Natural killer cell treated with Interleukin-12 subunit alpha and Interleukin-12 subunit beta and Interleukin-15 and Interleukin-18, amount 100 ng/mL, for 72 hours (primary cell): ENCODE measurements around the gene UVRAG. TPM values are rescaled to one million over a fixed set of nuclear protein-coding genes. Genes with fewer than 3 reads are reported as not detected.

Experiments used
- ATAC-seq, 2 donors: fragments of 150-1000 bp; cut with Tn5 transposase in 1 of 2; sonication (Bioruptor Pico), chemical (Tn5 transposase) in 1 of 2; 2 replicates each; pipeline ENCODE4 v1.10.0; 2021
- DNase-seq: peaks from one replicate; pipeline ENCODE4 v3.0.0; 2022; ENCODE audit warnings: low spot score
- H3K27ac Mint-ChIP-seq, 2 donors: 1 replicate in 1 of 2; 2 replicates in 1 of 2; pipeline ENCODE4 v1.8.0; 2022; ENCODE audit warnings: mixed read lengths in 2 of 2, mild to moderate bottlenecking in 1 of 2, moderate library complexity in 1 of 2
- H3K27me3 Mint-ChIP-seq, 2 donors: 1 replicate in 1 of 2; 2 replicates in 1 of 2; pipeline ENCODE4 v1.8.0; 2022; ENCODE audit warnings: mixed read lengths in 2 of 2
- H3K36me3 Mint-ChIP-seq: one replicate; pipeline ENCODE4 v1.8.0; 2022; ENCODE audit warnings: mixed read lengths
- H3K4me1 Mint-ChIP-seq, 2 donors: 1 replicate in 1 of 2; 2 replicates in 1 of 2; pipeline ENCODE4 v1.8.0; 2022; ENCODE audit warnings: low read depth in 2 of 2, mixed read lengths in 2 of 2, mild to moderate bottlenecking in 1 of 2
- H3K4me3 Mint-ChIP-seq: one replicate; pipeline ENCODE4 v1.8.0; 2022; ENCODE audit warnings: mixed read lengths
- H3K9me3 Mint-ChIP-seq: 2 replicates; pipeline ENCODE4 v1.8.0; 2022; ENCODE audit warnings: mixed read lengths
- total RNA-seq, 2 donors: library from RNA; stranded (reverse); gene quantifications; one replicate each; pipeline ENCODE4 v1.2.3, GENCODE V29; 2022

Gene UVRAG
- total RNA-seq, 2 donors from 2014 or later, result 16.6 to 29.9 TPM

DNA sequence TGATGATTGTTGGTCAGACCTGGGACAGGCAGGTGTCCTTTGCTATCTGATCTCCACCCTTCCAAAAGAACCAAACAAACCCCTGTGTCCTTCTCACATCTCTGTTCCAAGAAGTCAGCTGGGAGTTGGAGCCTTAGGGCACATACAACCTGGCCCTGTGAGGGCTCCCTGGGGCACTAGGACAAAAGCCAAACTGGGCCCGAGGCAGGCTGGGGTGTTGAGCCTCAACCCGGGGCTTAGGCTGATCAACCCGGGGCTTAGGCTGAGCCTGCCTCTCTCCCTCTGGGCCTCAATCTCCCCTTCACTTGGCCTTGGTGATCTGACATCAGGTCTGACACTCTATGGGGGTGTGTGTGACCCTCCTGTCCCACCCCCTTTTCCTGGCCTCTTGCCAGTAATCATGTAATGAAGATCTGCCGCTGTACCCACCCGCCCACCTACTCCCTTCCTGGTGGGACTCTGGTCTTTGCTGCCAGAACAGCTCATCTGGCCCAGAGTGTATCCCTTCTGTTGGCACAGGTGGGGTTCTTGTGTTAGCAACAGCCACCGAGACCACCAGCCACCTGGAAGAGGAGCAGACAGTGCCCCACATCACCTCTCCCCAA, 22.8 kb upstream of the UVRAG start:
- Mint-ChIP-seq H3K9me3 (no peaks in the 10 kb centered on the region), H3K27ac (no peak overlapping the region), H3K4me3 (no peak overlapping the region), H3K4me1 (no peaks in the 10 kb centered on the region), H3K36me3 (no peaks in the 10 kb centered on the region), H3K27me3 (no peaks in the 10 kb centered on the region)
- DNase-seq (no peak), ATAC-seq (no peak)

DNA sequence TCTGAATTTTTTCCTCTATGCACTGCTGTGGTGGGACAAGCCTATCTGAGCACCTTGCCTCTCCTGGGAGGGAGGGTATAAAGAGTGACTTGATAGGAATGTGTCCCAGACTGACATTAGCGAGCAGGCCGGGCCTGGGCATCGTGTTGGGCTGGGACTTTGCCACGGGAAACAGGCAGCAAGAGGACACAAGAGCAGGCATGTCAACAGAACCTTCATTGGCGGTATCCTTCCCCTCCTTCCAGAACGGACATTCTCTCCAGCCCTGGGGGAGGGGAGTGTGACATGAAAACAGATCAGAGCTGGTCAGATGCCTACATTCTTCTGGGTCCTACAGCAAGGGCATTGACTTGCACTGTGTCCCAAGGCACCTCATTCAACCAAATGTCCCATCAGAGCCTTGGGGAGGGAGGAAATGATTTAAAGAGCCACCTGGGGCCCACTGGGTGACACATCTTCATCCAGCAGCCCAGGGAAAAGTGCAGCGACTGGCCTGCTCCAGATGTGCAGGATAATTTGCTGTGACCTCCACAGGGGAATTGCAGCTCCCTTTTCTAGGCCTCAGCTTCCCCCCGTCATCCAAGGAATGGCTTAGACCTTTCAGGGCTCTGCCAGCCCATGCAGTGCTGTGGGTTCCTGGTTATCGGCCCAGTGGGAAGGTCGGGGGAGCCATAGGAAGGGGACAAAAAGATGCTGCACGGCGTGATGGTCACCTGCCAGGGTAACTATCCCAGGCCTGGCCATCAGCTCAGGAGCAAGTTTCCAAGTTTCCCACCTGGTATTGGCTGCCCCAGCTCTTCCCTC, 21.8 kb upstream of the UVRAG start:
- H3K27ac Mint-ChIP-seq, result no peak overlapping the region
- no peak for DNase-seq
- H3K27me3 Mint-ChIP-seq, result no peaks in the 10 kb centered on the region
- H3K4me3 Mint-ChIP-seq, result no peak overlapping the region
- no peaks in the 10 kb centered on the region for H3K4me1 Mint-ChIP-seq
- no peak for ATAC-seq
- no peaks in the 10 kb centered on the region for H3K36me3 Mint-ChIP-seq
- H3K9me3 Mint-ChIP-seq, result no peaks in the 10 kb centered on the region

DNA sequence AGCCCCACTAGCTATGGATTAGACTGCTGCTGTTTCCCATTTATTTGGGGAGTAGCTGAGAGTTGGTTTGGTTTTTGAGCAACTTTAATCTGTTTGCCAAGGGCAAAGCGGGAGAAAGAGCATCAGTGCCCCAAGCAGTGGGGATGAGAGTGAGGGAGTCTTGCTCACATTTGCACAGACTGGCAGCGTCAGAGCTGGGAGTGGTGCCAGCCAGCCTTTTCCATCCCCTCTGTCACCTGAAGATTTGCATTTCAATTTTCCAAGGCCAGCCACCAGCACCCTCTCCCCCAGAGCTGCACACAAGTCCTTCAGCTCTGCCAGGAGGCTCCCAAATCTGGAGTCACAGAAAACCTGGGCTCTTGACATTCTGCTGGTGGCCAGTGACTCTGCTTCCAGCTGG, 21.0 kb upstream of the UVRAG start:
- Mint-ChIP-seq H3K4me1 (no peaks in the 10 kb centered on the region), H3K27me3 (no peaks in the 10 kb centered on the region), H3K9me3 (no peaks in the 10 kb centered on the region), H3K4me3 (no peak overlapping the region), H3K36me3 (no peaks in the 10 kb centered on the region), H3K27ac (no peak overlapping the region)
- ATAC-seq (no peak), DNase-seq (no peak)

DNA sequence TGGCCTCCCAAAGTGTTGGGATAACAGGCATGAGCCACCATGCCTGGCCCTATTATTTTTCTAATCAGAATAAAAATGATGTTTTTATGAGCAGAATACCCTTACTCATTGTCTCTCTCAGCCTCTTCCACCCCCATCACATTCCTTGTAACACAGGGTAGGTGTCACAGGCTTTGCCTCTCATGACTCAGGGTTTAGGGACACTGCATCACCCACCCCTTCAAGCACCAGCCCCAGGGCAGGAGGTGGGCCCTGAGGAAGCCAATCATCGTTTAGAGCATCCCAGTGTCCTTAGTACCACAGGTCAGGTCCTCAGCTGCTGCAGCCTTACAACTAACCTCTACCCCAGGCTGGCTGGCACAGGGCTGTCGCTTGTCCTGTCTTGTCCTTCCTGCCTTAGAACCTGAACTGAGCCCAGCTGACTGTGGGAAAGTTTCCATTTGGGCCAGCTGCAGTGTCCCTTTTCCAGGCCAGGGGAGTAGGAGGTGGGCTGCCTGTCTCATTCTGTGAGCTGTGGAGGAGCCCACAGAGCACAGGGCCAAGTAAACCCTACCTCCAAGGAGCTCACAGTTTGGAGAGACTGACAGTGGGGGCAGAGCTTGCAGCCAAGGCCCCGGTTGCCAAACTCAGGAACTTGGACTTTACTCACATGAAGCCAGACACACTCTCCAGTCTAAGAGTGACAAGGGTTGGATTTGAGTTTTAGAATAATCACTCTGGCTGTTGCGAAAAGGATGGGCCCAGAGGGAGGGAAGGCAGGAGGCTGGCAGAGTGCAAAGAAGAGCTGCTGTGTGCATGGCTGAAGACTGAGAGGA, 19.5 kb upstream of the UVRAG start:
- Mint-ChIP-seq H3K4me3 (no peak overlapping the region), H3K4me1 (no peaks in the 10 kb centered on the region), H3K36me3 (no peaks in the 10 kb centered on the region), H3K27ac (peak overlapping the region in 1 of 2 donors; percentile 28), H3K9me3 (no peaks in the 10 kb centered on the region), H3K27me3 (no peaks in the 10 kb centered on the region)
- DNase-seq, result no peak
- ATAC-seq, result no peak

DNA sequence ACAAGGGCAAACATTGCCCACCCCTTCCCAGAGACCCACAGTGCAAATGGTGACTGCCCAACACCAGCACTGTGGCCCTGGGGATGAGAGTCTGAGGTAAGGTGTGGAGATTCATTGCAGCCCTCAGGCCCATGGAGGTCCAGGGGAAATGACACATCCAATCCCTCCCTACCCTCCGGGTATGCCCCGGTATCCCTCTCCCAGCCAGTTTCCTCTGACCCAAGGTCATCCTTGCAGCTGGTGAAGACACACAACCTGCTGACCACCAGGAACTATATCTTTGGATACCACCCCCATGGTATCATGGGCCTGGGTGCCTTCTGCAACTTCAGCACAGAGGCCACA, 18.9 kb upstream of the UVRAG start:
- H3K36me3 Mint-ChIP-seq, result no peaks in the 10 kb centered on the region
- H3K27ac Mint-ChIP-seq, result no peak overlapping the region
- no peaks in the 10 kb centered on the region for H3K4me1 Mint-ChIP-seq
- H3K4me3 Mint-ChIP-seq, result no peak overlapping the region
- no peak for ATAC-seq
- no peak for DNase-seq
- no peaks in the 10 kb centered on the region for H3K9me3 Mint-ChIP-seq
- H3K27me3 Mint-ChIP-seq, result no peaks in the 10 kb centered on the region

DNA sequence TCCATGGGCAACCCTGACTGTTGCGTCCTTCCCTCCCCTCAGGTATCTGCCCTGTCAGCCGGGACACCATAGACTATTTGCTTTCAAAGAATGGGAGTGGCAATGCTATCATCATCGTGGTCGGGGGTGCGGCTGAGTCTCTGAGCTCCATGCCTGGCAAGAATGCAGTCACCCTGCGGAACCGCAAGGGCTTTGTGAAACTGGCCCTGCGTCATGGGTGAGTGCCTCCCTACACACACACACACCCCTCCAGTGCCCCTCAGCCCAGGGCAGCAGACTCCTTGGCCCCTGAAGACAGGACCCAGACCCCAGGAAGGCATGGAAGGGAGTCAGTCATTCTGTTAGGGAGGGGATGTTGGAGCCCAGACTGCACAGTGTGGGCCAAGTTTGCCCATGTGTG, 17.9 kb upstream of the UVRAG start:
- no peak overlapping the region for H3K27ac Mint-ChIP-seq
- H3K27me3 Mint-ChIP-seq, result no peaks in the 10 kb centered on the region
- no peaks in the 10 kb centered on the region for H3K36me3 Mint-ChIP-seq
- ATAC-seq (no peak), DNase-seq (no peak)
- no peak overlapping the region for H3K4me3 Mint-ChIP-seq
- no peaks in the 10 kb centered on the region for H3K9me3 Mint-ChIP-seq
- H3K4me1 Mint-ChIP-seq, result peaks cover 0 to under 1% of the 10 kb centered on the region in 2 donors

DNA sequence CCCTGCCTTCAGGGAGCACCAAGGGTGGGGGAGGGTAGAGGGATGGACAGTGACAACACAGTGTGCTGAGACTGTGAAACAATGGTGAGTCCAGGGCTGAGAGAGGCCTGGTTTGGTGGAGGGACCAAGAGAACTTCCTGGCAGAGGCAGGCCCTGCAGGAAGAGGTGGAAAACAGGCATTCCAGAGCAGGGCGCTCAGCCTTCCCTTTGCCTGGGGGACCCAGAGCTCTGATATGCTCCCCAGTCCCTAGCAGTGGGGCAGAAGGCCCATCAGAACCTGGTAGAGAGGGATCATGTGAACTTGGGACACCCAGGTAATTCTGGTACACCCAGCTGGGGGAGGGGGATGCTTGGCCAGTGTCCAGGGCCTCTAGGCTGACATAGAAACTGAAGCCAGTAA, 17.2 kb upstream of the UVRAG start:
- Mint-ChIP-seq H3K9me3 (no peaks in the 10 kb centered on the region), H3K27me3 (no peaks in the 10 kb centered on the region), H3K36me3 (no peaks in the 10 kb centered on the region), H3K4me1 (peaks cover 0 to 5% of the 10 kb centered on the region in 2 donors), H3K27ac (no peak overlapping the region), H3K4me3 (no peak overlapping the region)
- ATAC-seq (no peak), DNase-seq (no peak)

DNA sequence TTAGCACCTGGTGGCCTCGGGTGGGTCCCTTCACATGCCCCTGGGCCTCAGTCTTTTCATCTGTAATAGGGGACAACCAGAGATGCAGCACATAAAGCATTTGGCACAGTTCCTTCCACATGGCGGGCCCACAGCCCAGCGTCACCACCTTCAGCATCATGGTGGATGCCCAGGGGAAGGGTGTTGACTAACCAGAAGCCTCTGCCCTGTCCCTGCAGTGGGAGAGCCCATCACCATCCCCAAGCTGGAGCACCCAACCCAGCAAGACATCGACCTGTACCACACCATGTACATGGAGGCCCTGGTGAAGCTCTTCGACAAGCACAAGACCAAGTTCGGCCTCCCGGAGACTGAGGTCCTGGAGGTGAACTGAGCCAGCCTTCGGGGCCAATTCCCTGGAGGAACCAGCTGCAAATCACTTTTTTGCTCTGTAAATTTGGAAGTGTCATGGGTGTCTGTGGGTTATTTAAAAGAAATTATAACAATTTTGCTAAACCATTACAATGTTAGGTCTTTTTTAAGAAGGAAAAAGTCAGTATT, 14.8 kb upstream of the UVRAG start:
- no peaks in the 10 kb centered on the region for H3K27me3 Mint-ChIP-seq
- no peak for DNase-seq
- H3K9me3 Mint-ChIP-seq, result no peaks in the 10 kb centered on the region
- no peaks in the 10 kb centered on the region for H3K36me3 Mint-ChIP-seq
- ATAC-seq, result no peak
- peaks cover 0 to 9% of the 10 kb centered on the region in 2 donors for H3K4me1 Mint-ChIP-seq
- no peak overlapping the region for H3K4me3 Mint-ChIP-seq
- no peak overlapping the region for H3K27ac Mint-ChIP-seq

DNA sequence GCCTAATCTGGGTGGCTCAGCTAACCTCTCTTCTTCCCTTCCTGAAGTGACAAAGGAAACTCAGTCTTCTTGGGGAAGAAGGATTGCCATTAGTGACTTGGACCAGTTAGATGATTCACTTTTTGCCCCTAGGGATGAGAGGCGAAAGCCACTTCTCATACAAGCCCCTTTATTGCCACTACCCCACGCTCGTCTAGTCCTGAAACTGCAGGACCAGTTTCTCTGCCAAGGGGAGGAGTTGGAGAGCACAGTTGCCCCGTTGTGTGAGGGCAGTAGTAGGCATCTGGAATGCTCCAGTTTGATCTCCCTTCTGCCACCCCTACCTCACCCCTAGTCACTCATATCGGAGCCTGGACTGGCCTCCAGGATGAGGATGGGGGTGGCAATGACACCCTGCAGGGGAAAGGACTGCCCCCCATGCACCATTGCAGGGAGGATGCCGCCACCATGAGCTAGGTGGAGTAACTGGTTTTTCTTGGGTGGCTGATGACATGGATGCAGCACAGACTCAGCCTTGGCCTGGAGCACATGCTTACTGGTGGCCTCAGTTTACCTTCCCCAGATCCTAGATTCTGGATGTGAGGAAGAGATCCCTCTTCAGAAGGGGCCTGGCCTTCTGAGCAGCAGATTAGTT, 14.2 kb upstream of the UVRAG start:
- DNase-seq, result no peak
- no peak for ATAC-seq
- Mint-ChIP-seq H3K27me3 (no peaks in the 10 kb centered on the region), H3K9me3 (no peaks in the 10 kb centered on the region), H3K4me3 (no peak overlapping the region), H3K36me3 (no peaks in the 10 kb centered on the region), H3K4me1 (peaks cover 0 to 9% of the 10 kb centered on the region in 2 donors), H3K27ac (no peak overlapping the region)

DNA sequence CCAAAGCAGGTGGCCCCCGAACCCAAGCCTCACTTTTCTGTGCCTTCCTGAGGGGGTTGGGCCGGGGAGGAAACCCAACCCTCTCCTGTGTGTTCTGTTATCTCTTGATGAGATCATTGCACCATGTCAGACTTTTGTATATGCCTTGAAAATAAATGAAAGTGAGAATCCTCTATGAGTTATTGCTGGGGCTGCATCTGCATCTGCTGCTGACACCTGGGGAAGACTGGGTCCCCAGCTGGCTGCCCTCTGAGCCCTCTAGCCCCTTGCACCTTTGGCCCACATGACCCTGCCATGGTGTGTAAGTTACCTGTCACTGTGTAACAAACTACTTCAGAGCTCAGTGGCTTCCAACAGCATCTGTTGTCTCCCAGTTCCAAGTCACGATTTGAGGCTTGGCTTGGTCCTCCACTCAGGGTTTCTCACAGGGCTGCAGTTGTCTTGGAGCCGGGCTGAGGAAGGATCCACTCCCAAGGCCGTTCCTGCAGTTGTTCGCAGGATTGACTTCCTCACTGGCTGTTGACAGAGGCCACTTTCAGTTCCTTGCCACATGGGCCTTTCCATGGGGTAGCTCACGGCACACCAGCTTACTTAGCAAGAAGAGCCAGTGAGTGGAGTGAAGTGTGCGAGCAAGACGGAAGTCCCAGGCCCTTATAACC, 13.5 kb upstream of the UVRAG start:
- no peak overlapping the region for H3K27ac Mint-ChIP-seq
- ATAC-seq, result no peak
- DNase-seq, result no peak
- no peaks in the 10 kb centered on the region for H3K9me3 Mint-ChIP-seq
- H3K4me3 Mint-ChIP-seq, result no peak overlapping the region
- H3K27me3 Mint-ChIP-seq, result no peaks in the 10 kb centered on the region
- peaks cover 0 to 9% of the 10 kb centered on the region in 2 donors for H3K4me1 Mint-ChIP-seq
- no peaks in the 10 kb centered on the region for H3K36me3 Mint-ChIP-seq

DNA sequence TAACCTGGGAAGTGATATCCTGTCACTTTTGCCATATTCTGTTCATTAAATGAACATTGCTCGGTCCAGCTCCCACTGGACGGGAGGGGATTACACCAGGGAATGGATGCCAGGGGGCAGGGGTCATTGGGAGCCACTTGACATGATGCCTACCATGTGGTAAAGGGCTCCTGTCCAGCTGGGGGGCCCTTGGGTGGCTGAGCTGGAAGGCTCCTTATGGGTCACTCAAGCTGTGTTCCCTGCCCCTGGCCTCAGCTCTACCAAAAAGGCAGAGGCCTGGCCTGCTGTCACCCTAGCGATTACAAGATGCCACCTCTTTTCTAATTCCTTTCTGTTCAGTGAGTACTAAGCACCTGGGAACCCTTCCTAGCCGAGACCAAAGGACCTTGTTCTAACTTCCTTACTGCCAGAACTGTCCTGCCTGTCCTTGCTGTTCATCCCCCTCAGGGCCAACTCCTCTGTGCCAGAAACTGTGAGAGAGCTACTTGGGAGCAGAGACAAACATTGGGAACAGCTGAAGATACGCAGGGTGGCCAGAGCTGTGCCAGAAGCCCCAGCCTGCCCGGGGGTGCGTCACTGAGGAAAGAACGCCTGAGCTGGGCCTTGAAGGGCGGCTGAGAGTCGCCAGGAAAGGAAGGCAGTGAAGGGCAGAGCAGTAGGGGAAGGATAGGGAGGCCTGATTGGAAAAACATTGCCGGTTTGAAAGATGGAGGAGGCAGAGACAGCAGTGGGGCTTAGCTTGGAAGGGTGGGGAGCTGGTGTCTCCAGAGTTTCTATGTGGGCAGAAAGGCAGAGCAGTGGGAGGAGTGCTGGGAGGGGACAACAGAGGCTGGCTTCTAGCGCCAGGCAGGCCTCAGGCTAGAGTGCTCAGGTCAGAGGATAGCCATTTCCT, 12.7 kb upstream of the UVRAG start:
- no peak overlapping the region for H3K27ac Mint-ChIP-seq
- no peak for ATAC-seq
- H3K4me1 Mint-ChIP-seq, result peaks cover 0 to 9% of the 10 kb centered on the region in 2 donors

DNA sequence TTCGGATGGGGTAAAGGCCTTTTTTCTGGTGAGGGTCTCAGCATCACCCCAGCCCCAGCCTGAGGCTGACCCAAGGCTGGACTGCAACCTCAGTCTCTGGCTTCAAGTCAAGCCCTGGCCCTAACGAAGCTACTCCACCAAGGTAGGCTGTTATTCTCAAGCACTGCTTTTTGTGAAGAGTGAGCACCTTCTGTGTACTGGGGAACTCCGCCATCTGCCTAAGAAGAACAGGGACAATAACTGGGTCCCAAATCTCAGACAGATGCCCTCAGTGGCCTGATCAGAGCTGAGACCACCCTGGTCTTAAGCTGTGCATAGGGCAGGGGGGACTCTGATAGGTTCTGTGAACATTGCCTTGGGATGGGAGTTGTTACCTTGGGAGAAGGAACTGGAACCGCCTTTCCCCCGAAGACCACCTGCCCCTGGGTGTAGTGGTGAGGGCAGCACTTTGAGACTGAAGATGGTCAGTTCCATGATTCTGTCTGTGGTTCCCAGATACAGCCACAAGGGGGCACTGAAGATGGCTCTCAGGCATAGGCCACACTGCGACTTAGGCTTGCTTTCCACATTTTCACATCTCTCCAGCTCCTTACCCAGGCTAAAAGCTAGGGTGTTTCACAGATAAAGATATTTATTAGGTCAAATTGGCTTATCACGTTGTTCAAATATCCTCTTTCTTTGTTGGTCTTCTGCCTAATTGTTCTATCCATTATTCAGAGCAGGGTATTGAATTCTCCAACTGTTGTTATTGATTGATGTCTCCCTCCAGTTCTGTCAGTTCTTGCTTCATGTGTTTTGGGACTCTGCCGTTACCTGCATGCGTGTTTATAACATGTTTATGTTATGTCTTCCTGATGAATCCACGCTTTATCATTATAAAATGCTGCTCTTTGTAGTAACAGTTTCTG, 11.8 kb upstream of the UVRAG start:
- DNase-seq (peak; percentile 79), ATAC-seq (peak; percentile 77 to 86)
- Mint-ChIP-seq H3K4me1 (peaks cover 0 to 9% of the 10 kb centered on the region in 2 donors), H3K36me3 (no peaks in the 10 kb centered on the region), H3K9me3 (no peaks in the 10 kb centered on the region), H3K27me3 (no peaks in the 10 kb centered on the region), H3K27ac (no peak overlapping the region), H3K4me3 (no peak overlapping the region)

More for the DNA sequence above, 12.7 kb upstream of the UVRAG start:
- no peaks in the 10 kb centered on the region for H3K27me3 Mint-ChIP-seq
- H3K4me3 Mint-ChIP-seq, result no peak overlapping the region
- no peaks in the 10 kb centered on the region for H3K36me3 Mint-ChIP-seq
- no peak for DNase-seq
- no peaks in the 10 kb centered on the region for H3K9me3 Mint-ChIP-seq
